Measurements from ENCODE around the gene PTPRCAP.

DNA sequence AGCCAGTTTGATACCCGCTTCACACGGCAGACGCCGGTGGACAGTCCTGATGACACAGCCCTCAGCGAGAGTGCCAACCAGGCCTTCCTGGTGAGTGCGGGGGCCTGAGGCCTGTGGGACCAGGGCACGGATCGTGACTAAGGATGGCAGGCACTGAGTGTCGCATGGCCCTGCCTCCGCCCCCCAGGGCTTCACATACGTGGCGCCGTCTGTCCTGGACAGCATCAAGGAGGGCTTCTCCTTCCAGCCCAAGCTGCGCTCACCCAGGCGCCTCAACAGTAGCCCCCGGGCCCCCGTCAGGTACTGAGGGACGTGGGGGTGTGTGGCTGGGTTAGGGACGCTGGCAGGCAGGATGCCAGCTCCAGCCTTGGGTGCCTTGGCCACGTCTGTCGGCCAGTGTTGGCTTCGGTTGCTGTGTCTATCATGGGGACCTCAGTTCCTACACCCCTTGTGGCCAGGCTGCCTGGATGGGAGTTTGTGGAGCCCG is 3.0 kb downstream of the PTPRCAP start:
- TF ChIP-seq TCF12 (IDR thresholded peaks at IDR 0.05; ENCODE audit: low read depth) = no peak
- TF ChIP-seq EGR1 (IDR thresholded peaks at IDR 0.05) = no peak
- TF ChIP-seq CEBPB (IDR thresholded peaks at IDR 0.05) = no peak
- TF ChIP-seq TAF1 (IDR thresholded peaks at IDR 0.05; ENCODE audit: low read depth) = no peak
- no peak for TF ChIP-seq CREB1 (IDR thresholded peaks at IDR 0.05; ENCODE audit: low read depth)
- TF ChIP-seq FOXM1 (IDR thresholded peaks at IDR 0.05; ENCODE audit: borderline replicate concordance, low read depth) = no peak
- TF ChIP-seq YY1 (IDR thresholded peaks at IDR 0.05; ENCODE audit: low read depth) = no peak
- TF ChIP-seq, protein P1, sequence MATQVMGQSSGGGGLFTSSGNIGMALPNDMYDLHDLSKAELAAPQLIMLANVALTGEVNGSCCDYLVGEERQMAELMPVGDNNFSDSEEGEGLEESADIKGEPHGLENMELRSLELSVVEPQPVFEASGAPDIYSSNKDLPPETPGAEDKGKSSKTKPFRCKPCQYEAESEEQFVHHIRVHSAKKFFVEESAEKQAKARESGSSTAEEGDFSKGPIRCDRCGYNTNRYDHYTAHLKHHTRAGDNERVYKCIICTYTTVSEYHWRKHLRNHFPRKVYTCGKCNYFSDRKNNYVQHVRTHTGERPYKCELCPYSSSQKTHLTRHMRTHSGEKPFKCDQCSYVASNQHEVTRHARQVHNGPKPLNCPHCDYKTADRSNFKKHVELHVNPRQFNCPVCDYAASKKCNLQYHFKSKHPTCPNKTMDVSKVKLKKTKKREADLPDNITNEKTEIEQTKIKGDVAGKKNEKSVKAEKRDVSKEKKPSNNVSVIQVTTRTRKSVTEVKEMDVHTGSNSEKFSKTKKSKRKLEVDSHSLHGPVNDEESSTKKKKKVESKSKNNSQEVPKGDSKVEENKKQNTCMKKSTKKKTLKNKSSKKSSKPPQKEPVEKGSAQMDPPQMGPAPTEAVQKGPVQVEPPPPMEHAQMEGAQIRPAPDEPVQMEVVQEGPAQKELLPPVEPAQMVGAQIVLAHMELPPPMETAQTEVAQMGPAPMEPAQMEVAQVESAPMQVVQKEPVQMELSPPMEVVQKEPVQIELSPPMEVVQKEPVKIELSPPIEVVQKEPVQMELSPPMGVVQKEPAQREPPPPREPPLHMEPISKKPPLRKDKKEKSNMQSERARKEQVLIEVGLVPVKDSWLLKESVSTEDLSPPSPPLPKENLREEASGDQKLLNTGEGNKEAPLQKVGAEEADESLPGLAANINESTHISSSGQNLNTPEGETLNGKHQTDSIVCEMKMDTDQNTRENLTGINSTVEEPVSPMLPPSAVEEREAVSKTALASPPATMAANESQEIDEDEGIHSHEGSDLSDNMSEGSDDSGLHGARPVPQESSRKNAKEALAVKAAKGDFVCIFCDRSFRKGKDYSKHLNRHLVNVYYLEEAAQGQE (IDR thresholded peaks at IDR 0.05; ENCODE audit: low read depth) = no peak
- no peak for TF ChIP-seq NFIC (IDR thresholded peaks at IDR 0.05)
